HEK293 (cell line): Measurements from ENCODE around the gene TNFRSF1A.

Source experiments
- CTCF ChIA-PET: fragments of 350-600 bp; formaldehyde crosslinking; extraction: SDS; loops from one replicate; lab custom pipeline; 2021; ENCODE audit warnings: antibody characterized with exemption; lab: Yijun Ruan, JAX
- POLR2A ChIA-PET: fragments of 300-600 bp; formaldehyde crosslinking; extraction: SDS; loops from one replicate; lab custom pipeline; 2020; ENCODE audit warnings: antibody characterized with exemption, inconsistent platforms; lab: Yijun Ruan, JAX
- H3K27ac ChIP-seq: fragments of 200-500 bp; sonication (Bioruptor generic); 2 replicates; pipeline ENCODE4 v1.5.1; 2014; ENCODE audit warnings: low read depth, low read length, control low read depth, inconsistent platforms; ENCODE audit errors: extremely low read depth
- H3K36me3 ChIP-seq, 2 experiments: fragments of 200-500 bp in 1 of 2; sonication (Bioruptor generic) in 1 of 2; 1 replicate in 1 of 2; 2 replicates in 1 of 2; pipeline ENCODE4 v1.5.1; 2014 to 2017; ENCODE audit warnings: inconsistent platforms in 2 of 2, low read length in 2 of 2; ENCODE audit not compliant: control insufficient read depth in 2 of 2, insufficient read depth in 1 of 2
- H3K4me1 ChIP-seq: fragments of 200-500 bp; sonication (Bioruptor generic); 2 replicates; pipeline ENCODE4 v1.5.1; 2014; ENCODE audit warnings: mild to moderate bottlenecking, low read length, inconsistent platforms; ENCODE audit not compliant: control insufficient read depth, insufficient read depth
- H3K4me3 ChIP-seq: 2 replicates; pipeline ENCODE4 v1.5.1; 2011; ENCODE audit warnings: low read depth, mild to moderate bottlenecking, control low read depth, low read length, moderate library complexity
- H3K9me3 ChIP-seq: fragments of 200-500 bp; sonication (Bioruptor generic); 2 replicates; pipeline ENCODE4 v1.5.1; 2014; ENCODE audit warnings: low read depth, low read length, inconsistent platforms; ENCODE audit not compliant: control insufficient read depth, insufficient read depth
- GFI1B ChIP-seq: fragments of 450-650 bp; formaldehyde crosslinking; IDR thresholded peaks from 2 replicates; pipeline ENCODE4 v1.5.1; 2016; ENCODE audit warnings: missing biosample characterization, missing genetic modification characterization
- GLIS1 ChIP-seq: fragments of 450-650 bp; formaldehyde crosslinking; IDR thresholded peaks from 2 replicates; pipeline ENCODE4 v1.5.1; 2016; ENCODE audit warnings: missing biosample characterization, missing genetic modification characterization
- GLIS2 ChIP-seq: fragments of 450-650 bp; formaldehyde crosslinking; IDR thresholded peaks from 2 replicates; pipeline ENCODE4 v1.5.1; 2016; ENCODE audit warnings: missing biosample characterization, missing genetic modification characterization
- HOXA7 ChIP-seq: sonication (generic); formaldehyde crosslinking; IDR thresholded peaks from 2 replicates; pipeline ENCODE4 v1.8.1; 2022; ENCODE audit warnings: missing genetic modification reagents, borderline replicate concordance
- KLF10 ChIP-seq: fragments of 450-650 bp; IDR thresholded peaks from 2 replicates; pipeline ENCODE4 v1.5.1; 2018; ENCODE audit warnings: missing biosample characterization, mild to moderate bottlenecking, missing genetic modification characterization
- KLF8 ChIP-seq: fragments of 450-650 bp; formaldehyde crosslinking; IDR thresholded peaks from 2 replicates; pipeline ENCODE4 v1.5.1; 2016; ENCODE audit warnings: missing biosample characterization, missing genetic modification characterization
- PRDM1 ChIP-seq: fragments of 450-650 bp; formaldehyde crosslinking; IDR thresholded peaks from 2 replicates; pipeline ENCODE4; 2016; ENCODE audit warnings: missing biosample characterization, missing genetic modification characterization
- REPIN1 ChIP-seq: fragments of 450-650 bp; formaldehyde crosslinking; IDR thresholded peaks from 2 replicates; pipeline ENCODE4 v1.5.1; 2017; ENCODE audit warnings: missing biosample characterization, missing genetic modification characterization, low read depth
- SALL2 ChIP-seq: fragments of 450-650 bp; formaldehyde crosslinking; IDR thresholded peaks from 2 replicates; pipeline ENCODE4 v1.5.0; 2017; ENCODE audit warnings: missing biosample characterization, mild to moderate bottlenecking, missing genetic modification characterization, borderline replicate concordance
- SP7 ChIP-seq: fragments of 450-650 bp; formaldehyde crosslinking; IDR thresholded peaks from 2 replicates; pipeline ENCODE4 v1.5.1; 2016; ENCODE audit warnings: missing biosample characterization, missing genetic modification characterization
- TCF7L2 ChIP-seq: IDR thresholded peaks from 2 replicates; pipeline ENCODE4 v1.6.1; 2011; ENCODE audit warnings: low read depth, mild to moderate bottlenecking, inconsistent platforms, low read length, moderate library complexity, borderline replicate concordance
- YY1 ChIP-seq: fragments of 450-650 bp; formaldehyde crosslinking; IDR thresholded peaks from 2 replicates; pipeline ENCODE4 v1.5.1; 2018; ENCODE audit warnings: missing biosample characterization, missing genetic modification characterization
- ZFHX2 ChIP-seq: fragments of 450-650 bp; formaldehyde crosslinking; conservative IDR thresholded peaks from 2 replicates; pipeline ENCODE4 v1.5.1; 2016; ENCODE audit warnings: missing biosample characterization, missing genetic modification characterization
- ZFP41 ChIP-seq: fragments of 450-650 bp; formaldehyde crosslinking; IDR thresholded peaks from 2 replicates; pipeline ENCODE4 v1.5.1; 2016; ENCODE audit warnings: missing biosample characterization, missing genetic modification characterization, borderline replicate concordance
- ZNF155 ChIP-seq: fragments of 450-650 bp; formaldehyde crosslinking; IDR thresholded peaks from 2 replicates; pipeline ENCODE4 v1.5.1; 2016; ENCODE audit warnings: missing biosample characterization, missing genetic modification characterization
- ZNF169 ChIP-seq: fragments of 450-650 bp; formaldehyde crosslinking; IDR thresholded peaks from 2 replicates; pipeline ENCODE4 v1.5.1; 2016; ENCODE audit warnings: missing biosample characterization, missing genetic modification characterization
- ZNF174 ChIP-seq: fragments of 450-650 bp; formaldehyde crosslinking; IDR thresholded peaks from 2 replicates; pipeline ENCODE4 v1.5.0; 2017; ENCODE audit warnings: missing biosample characterization, mild to moderate bottlenecking, missing genetic modification characterization
- ZNF19 ChIP-seq: fragments of 450-650 bp; formaldehyde crosslinking; IDR thresholded peaks from 2 replicates; pipeline ENCODE4; 2016; ENCODE audit warnings: missing biosample characterization, missing genetic modification characterization, low read depth
- ZNF341 ChIP-seq: fragments of 450-650 bp; formaldehyde crosslinking; IDR thresholded peaks from 2 replicates; pipeline ENCODE4; 2016; ENCODE audit warnings: low read depth, missing biosample characterization, missing genetic modification characterization
- ZNF366 ChIP-seq: fragments of 450-650 bp; formaldehyde crosslinking; conservative IDR thresholded peaks from 2 replicates; pipeline ENCODE4 v1.5.1; 2016; ENCODE audit warnings: missing biosample characterization, missing genetic modification characterization
- ZNF391 ChIP-seq: fragments of 450-650 bp; formaldehyde crosslinking; IDR thresholded peaks from 2 replicates; pipeline ENCODE4 v1.5.1; 2016; ENCODE audit warnings: low read depth, missing biosample characterization, missing genetic modification characterization, borderline replicate concordance
- ZNF433 ChIP-seq: fragments of 450-650 bp; formaldehyde crosslinking; IDR thresholded peaks from 2 replicates; pipeline ENCODE4 v1.5.1; 2016; ENCODE audit warnings: missing biosample characterization, missing genetic modification characterization, low read depth
- ZNF501 ChIP-seq: fragments of 450-650 bp; formaldehyde crosslinking; IDR thresholded peaks from 2 replicates; pipeline ENCODE4 v1.5.1; 2016; ENCODE audit warnings: missing biosample characterization, missing genetic modification characterization
- ZNF529 ChIP-seq: fragments of 450-650 bp; formaldehyde crosslinking; IDR thresholded peaks from 2 replicates; pipeline ENCODE4 v1.5.1; 2017; ENCODE audit warnings: missing genetic modification characterization, missing biosample characterization; ENCODE audit not compliant: insufficient replicate concordance
- ZNF600 ChIP-seq: fragments of 450-650 bp; formaldehyde crosslinking; IDR thresholded peaks from 2 replicates; pipeline ENCODE4 v1.5.1; 2016; ENCODE audit warnings: missing biosample characterization, missing genetic modification characterization
- ZNF629 ChIP-seq: fragments of 450-650 bp; formaldehyde crosslinking; IDR thresholded peaks from 2 replicates; pipeline ENCODE4 v1.5.1; 2017; ENCODE audit warnings: missing biosample characterization, missing genetic modification characterization
- ZNF670 ChIP-seq: fragments of 450-650 bp; formaldehyde crosslinking; IDR thresholded peaks from 2 replicates; pipeline ENCODE4 v1.5.1; 2016; ENCODE audit warnings: missing biosample characterization, missing genetic modification characterization, low read depth
- ZNF704 ChIP-seq: fragments of 450-650 bp; formaldehyde crosslinking; IDR thresholded peaks from 2 replicates; pipeline ENCODE4 v1.5.1; 2016; ENCODE audit warnings: missing biosample characterization, missing genetic modification characterization
- ZXDB ChIP-seq: fragments of 450-650 bp; formaldehyde crosslinking; IDR thresholded peaks from 2 replicates; pipeline ENCODE4 v1.5.1; 2016; ENCODE audit warnings: missing biosample characterization, missing genetic modification characterization
- TF ChIP-seq, protein P1 (sequence below): fragments of 450-650 bp; formaldehyde crosslinking; IDR thresholded peaks from 2 replicates; pipeline ENCODE4 v1.5.1; 2017; ENCODE audit warnings: missing biosample characterization, missing genetic modification characterization
- TF ChIP-seq, protein P2 (sequence below): fragments of 450-650 bp; formaldehyde crosslinking; IDR thresholded peaks from 2 replicates; pipeline ENCODE4 v1.5.1; 2016; ENCODE audit warnings: missing biosample characterization, missing genetic modification characterization

The TNFRSF1A gene

DNA sequence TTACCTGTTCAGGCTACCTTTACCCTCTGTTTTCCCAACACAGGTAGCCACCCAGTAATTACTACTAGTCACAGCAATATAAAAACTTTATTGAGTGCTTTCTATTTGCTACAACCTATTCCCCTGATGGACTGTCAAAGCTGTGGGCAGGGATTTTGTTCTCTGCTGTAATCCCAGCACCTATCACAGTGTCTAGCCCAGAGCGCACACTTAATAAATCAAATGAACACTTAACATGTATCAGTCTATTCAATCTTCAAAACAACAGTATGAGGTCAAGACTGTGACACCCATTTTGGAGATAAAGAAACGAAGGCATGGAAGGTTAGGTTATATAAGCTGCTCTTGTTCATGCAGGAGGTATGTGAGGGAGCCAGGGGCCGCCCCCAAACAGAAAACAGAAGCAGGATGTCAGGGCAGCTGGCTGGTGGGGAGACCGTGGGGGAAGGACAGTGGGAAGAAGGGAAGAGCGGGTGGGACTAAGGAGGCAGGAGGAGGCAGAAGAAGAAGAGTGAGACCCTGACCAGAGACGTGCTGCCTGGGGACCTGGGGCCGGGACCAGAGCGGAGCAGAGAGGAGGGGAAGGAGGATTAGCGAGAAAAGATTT lies 1.7 kb downstream of the TNFRSF1A start (continued):
- TF ChIP-seq, protein P1, sequence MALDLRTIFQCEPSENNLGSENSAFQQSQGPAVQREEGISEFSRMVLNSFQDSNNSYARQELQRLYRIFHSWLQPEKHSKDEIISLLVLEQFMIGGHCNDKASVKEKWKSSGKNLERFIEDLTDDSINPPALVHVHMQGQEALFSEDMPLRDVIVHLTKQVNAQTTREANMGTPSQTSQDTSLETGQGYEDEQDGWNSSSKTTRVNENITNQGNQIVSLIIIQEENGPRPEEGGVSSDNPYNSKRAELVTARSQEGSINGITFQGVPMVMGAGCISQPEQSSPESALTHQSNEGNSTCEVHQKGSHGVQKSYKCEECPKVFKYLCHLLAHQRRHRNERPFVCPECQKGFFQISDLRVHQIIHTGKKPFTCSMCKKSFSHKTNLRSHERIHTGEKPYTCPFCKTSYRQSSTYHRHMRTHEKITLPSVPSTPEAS, result no peak
- TF ChIP-seq SP7 (tag by site-specific recombination), result peak; percentile 81
- no peak for TF ChIP-seq HOXA7 (CRISPR knock-in tag)
- TF ChIP-seq ZNF169 (tag by site-specific recombination), result no peak
- peak; percentile 85 for TF ChIP-seq ZNF366 (tag by site-specific recombination)
- no peak for TF ChIP-seq REPIN1 (tag by site-specific recombination)
- no peak for TF ChIP-seq ZNF174 (tag by site-specific recombination)
- no peak for TF ChIP-seq ZNF704 (tag by site-specific recombination)
- no peak for TF ChIP-seq KLF10 (tag by site-specific recombination)
- TF ChIP-seq GLIS2 (tag by site-specific recombination), result 0 out of 2 replicates have a peak, but pooled peaks have one; percentile 18
- 0 out of 2 replicates have a peak, but pooled peaks have one; percentile 21 for TF ChIP-seq ZNF391 (tag by site-specific recombination)
- no peak for TF ChIP-seq ZNF501 (tag by site-specific recombination)
- 0 out of 2 replicates have a peak, but pooled peaks have one; percentile 54 for TF ChIP-seq GFI1B
- TF ChIP-seq ZNF600 (tag by site-specific recombination), result peak; percentile 68
- TF ChIP-seq ZXDB (tag by site-specific recombination), result 0 out of 2 replicates have a peak, but pooled peaks have one; percentile 21
- TF ChIP-seq SALL2 (tag by site-specific recombination), result no peak
- TF ChIP-seq, protein P2, sequence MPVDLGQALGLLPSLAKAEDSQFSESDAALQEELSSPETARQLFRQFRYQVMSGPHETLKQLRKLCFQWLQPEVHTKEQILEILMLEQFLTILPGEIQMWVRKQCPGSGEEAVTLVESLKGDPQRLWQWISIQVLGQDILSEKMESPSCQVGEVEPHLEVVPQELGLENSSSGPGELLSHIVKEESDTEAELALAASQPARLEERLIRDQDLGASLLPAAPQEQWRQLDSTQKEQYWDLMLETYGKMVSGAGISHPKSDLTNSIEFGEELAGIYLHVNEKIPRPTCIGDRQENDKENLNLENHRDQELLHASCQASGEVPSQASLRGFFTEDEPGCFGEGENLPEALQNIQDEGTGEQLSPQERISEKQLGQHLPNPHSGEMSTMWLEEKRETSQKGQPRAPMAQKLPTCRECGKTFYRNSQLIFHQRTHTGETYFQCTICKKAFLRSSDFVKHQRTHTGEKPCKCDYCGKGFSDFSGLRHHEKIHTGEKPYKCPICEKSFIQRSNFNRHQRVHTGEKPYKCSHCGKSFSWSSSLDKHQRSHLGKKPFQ (tag by site-specific recombination), result no peak
- no peak for TF ChIP-seq ZNF433 (tag by site-specific recombination)
- TF ChIP-seq ZFHX2 (tag by site-specific recombination), result peak; percentile 90
- no peak for TF ChIP-seq ZNF670
- TF ChIP-seq GLIS1 (tag by site-specific recombination), result peak; percentile 14; the same call in 1 of the 2 replicates
- peak; percentile 67; the same call in 1 of the 2 replicates for TF ChIP-seq ZNF629 (tag by site-specific recombination)
- peak; percentile 73 for TF ChIP-seq ZNF341 (tag by site-specific recombination)
- no peak for TF ChIP-seq ZNF19 (tag by site-specific recombination)
- TF ChIP-seq ZFP41 (tag by site-specific recombination), result no peak

- Histone ChIP-seq H3K9me3 (no peaks in the 10 kb centered on the region), H3K4me3 (no peak overlapping the region), H3K4me1 (peaks cover 29% of the 10 kb centered on the region), H3K27ac (no peak overlapping the region), H3K36me3 (peaks cover 3 to 20% of the 10 kb centered on the region in 2 experiments; a peak in 2 of 3 replicates)
- ChIA-PET CTCF (interaction anchor here (0.6 to 1.4 kb wide), 5 partner anchors 13 to 180 kb away, joined by 3 to 4 read pairs (median 4); no protein-coding TSS in a partner anchor), POLR2A (interaction anchor here (0.9 to 2.6 kb wide), 4 partner anchors 14 to 195 kb away, joined by 3 to 16 read pairs (median 7); partner anchors contain the start of genes GAPDH and VAMP1)
- TF ChIP-seq PRDM1 (tag by site-specific recombination) (peak; percentile 51; the same call in 1 of the 2 replicates), KLF8 (tag by site-specific recombination) (no peak), TCF7L2 (no peak), ZNF366 (tag by site-specific recombination) (peak; percentile 79), ZNF155 (no peak), YY1 (tag by site-specific recombination) (no peak), ZNF529 (no peak)
Observed at GRCh38 chr12:6338955-6339354, 2.9 kb downstream of the TNFRSF1A start.
